ENCODE results near the gene GTF3C5.
"Not testable (repeated sequence)": the region's sequence is repeated elsewhere in the genome, so short reads cannot be mapped to it uniquely, and the experiment has no call there.

Gene GTF3C5

DNA sequence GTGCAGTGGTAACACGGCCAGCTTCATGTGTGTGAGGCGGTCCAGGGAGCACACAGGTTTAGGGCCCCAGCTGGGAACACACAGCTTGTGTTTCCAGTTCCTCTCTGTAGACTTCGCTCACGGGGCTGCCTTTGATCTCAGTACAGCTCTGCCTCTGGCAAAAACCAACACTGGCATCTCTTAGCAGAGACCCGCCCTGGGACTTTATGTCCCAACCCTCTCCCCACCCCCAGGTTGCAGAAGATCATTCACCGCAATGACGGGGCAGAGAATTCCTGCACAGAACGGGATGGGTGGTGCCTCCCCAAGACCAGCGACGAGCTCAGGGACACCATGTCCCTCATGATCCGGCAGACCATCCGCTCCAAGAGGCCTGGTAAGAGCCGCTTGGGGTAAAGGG is 25.7 kb downstream of the GTF3C5 start:
- no peak for DNase-seq

DNA sequence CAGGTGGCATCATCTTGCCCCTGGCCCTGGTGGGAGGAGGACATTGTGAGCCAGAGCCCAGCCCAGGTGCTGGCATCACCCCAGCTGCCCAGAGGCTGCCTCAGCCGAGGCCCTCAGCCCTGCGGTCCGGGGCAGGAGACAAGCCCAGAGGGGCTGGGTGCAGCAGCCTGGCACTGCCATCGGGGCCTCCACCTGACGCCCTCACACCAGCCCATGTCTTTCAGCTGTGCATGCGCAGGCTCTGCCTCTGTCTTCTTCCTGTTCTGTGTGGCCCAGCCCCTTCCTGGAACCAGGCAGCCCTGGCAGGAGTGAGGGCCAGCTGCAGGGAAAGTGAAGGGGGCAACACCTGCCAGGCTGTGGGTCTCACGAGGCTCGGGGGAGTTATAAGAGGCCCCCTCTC is 26.2 kb downstream of the GTF3C5 start:
- DNase-seq, result no peak

DNA sequence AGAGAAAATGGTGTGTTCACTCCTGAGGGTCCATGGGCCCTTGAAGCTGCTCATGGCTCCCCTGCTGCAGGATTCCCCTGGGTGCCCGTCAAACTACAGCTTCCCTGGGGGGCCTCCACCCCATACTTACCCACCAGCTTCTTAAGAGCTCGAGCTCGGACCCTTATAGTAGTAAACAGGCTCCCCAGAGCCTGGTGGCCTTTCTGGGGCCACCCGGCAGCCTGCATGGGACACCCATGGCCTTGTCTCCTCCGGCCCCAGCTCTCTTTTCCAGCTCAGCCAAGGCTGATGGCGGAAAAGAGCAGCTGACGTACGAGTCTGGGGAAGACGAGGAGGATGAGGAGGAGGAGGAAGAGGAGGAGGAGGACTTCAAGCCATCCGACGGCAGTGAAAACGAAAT is 26.8 kb downstream of the GTF3C5 start:
- DNase-seq, result no peak

GRCh38 chr9:133058071-133058470 is 27.3 kb downstream of the GTF3C5 start:
- DNase-seq, result no peak

GRCh38 chr9:133058550-133059320 is 27.9 kb downstream of the GTF3C5 start:
- no peak for DNase-seq

- DNase-seq, result no peak
Observed at GRCh38 chr9:133059623-133060022, 28.8 kb downstream of the GTF3C5 start.

- DNase-seq, result no peak
Observed at GRCh38 chr9:133060417-133060841, 29.6 kb downstream of the GTF3C5 start.

DNA sequence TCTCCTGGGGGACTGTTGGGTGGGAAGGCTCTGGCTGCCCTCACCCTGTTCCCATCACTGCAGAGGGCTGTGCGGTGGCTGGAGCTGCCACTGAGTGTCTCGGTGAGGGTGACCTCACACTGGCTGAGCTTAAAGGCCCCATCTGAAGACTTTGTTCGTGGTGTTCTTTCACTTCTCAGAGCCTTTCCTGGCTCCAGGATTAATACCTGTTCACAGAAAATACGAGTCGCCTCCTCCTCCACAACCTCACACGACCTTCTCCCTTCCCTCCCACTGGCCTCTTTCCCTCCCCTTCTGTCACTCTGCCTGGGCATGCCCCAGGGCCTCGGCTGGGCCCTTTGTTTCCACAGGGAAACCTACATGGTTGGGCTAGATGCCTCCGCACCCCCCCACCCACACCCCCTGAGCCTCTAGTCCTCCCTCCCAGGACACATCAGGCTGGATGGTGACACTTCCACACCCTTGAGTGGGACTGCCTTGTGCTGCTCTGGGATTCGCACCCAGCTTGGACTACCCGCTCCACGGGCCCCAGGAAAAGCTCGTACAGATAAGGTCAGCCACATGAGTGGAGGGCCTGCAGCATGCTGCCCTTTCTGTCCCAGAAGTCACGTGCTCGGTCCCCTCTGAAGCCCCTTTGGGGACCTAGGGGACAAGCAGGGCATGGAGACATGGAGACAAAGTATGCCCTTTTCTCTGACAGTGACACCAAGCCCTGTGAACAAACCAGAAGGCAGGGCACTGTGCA is 30.4 kb downstream of the GTF3C5 start:
- DNase-seq, result not testable (repeated sequence)

- DNase-seq, result not testable (repeated sequence)
Observed at GRCh38 chr9:133061764-133062145, 31.0 kb downstream of the GTF3C5 start, which contains the start of gene CEL. CEL (plus strand) TSS chr9:133061981; CDS start chr9:133062003, 22 bp downstream.

GRCh38 chr9:133062569-133062968 is 31.8 kb downstream of the GTF3C5 start:
- DNase-seq, result not testable (repeated sequence)

- DNase-seq, result no peak
Observed at GRCh38 chr9:133063159-133063499, 32.3 kb downstream of the GTF3C5 start.

DNA sequence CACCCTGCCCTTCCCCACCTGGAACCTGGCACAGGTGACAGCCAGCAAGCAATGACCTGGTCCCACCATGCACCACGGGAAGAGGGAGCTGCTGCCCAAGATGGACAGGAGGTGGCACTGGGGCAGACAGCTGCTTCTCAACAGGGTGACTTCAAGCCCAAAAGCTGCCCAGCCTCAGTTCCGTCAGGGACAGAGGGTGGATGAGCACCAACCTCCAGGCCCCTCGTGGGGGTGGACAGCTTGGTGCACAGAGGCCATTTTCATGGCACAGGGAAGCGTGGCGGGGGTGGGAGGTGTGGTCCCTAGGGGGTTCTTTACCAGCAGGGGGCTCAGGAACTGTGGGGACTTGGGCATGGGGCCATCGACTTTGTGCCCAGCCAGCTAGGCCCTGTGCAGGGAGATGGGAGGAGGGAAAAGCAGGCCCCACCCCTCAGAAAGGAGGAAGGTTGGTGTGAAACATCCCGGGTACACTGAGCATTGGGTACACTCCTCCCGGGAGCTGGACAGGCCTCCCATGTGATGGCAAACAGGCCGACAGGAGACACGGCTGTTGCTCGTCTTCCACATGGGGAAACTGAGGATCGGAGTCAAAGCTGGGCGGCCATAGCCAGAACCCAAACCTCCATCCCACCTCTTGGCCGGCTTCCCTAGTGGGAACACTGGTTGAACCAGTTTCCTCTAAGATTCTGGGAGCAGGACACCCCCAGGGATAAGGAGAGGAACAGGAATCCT is 32.9 kb downstream of the GTF3C5 start:
- DNase-seq, result no peak

- DNase-seq, result no peak
Observed at GRCh38 chr9:133064241-133065069, 33.7 kb downstream of the GTF3C5 start.

DNA sequence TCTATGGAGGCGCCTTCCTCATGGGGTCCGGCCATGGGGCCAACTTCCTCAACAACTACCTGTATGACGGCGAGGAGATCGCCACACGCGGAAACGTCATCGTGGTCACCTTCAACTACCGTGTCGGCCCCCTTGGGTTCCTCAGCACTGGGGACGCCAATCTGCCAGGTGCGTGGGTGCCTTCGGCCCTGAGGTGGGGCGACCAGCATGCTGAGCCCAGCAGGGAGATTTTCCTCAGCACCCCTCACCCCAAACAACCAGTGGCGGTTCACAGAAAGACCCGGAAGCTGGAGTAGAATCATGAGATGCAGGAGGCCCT is 34.2 kb downstream of the GTF3C5 start:
- no peak for DNase-seq

- DNase-seq, result no peak
Observed at GRCh38 chr9:133066181-133066983, 35.6 kb downstream of the GTF3C5 start.

- no peak for DNase-seq
Observed at GRCh38 chr9:133067006-133067405, 36.2 kb downstream of the GTF3C5 start.

- DNase-seq, result no peak
Observed at GRCh38 chr9:133067813-133068212, 37.0 kb downstream of the GTF3C5 start.

- not testable (repeated sequence) for DNase-seq
Observed at GRCh38 chr9:133068431-133068830, 37.6 kb downstream of the GTF3C5 start.

DNA sequence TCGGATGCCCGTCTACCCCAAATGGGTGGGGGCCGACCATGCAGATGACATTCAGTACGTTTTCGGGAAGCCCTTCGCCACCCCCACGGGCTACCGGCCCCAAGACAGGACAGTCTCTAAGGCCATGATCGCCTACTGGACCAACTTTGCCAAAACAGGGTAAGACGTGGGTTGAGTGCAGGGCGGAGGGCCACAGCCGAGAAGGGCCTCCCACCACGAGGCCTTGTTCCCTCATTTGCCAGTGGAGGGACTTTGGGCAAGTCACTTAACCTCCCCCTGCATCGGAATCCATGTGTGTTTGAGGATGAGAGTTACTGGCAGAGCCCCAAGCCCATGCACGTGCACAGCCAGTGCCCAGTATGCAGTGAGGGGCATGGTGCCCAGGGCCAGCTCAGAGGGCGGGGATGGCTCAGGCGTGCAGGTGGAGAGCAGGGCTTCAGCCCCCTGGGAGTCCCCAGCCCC is 39.7 kb downstream of the GTF3C5 start:
- not testable (repeated sequence) for DNase-seq

DNA sequence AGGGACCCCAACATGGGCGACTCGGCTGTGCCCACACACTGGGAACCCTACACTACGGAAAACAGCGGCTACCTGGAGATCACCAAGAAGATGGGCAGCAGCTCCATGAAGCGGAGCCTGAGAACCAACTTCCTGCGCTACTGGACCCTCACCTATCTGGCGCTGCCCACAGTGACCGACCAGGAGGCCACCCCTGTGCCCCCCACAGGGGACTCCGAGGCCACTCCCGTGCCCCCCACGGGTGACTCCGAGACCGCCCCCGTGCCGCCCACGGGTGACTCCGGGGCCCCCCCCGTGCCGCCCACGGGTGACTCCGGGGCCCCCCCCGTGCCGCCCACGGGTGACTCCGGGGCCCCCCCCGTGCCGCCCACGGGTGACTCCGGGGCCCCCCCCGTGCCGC is 40.2 kb downstream of the GTF3C5 start:
- DNase-seq, result not testable (repeated sequence)

GRCh38 chr9:133071484-133072150 is 40.8 kb downstream of the GTF3C5 start:
- no peak for DNase-seq

All from effector CD8-positive, alpha-beta T cell (primary cell).